22Rv1 (cell line): ENCODE data around the gene WWTR1.

Source experiments
- H3K27ac ChIP-seq: fragments of 450-650 bp; 2 replicates; pipeline ENCODE4 v1.5.1; 2017
- CTCF ChIP-seq: fragments of 450-650 bp; IDR thresholded peaks from 2 replicates; pipeline ENCODE4 v1.5.1; 2017; ENCODE audit warnings: mild to moderate bottlenecking
- ZFX ChIP-seq: fragments of 450-650 bp; IDR thresholded peaks from 2 replicates; pipeline ENCODE4 v1.6.1; 2017; ENCODE audit warnings: antibody characterized with exemption, borderline replicate concordance

Gene WWTR1

GRCh38 chr3:149566292-149566975, 91.4 kb downstream of the WWTR1 start:
- TF ChIP-seq ZFX: no peak
- no peak for TF ChIP-seq CTCF
- H3K27ac ChIP-seq: no peak overlapping the region

GRCh38 chr3:149564079-149564478, 93.7 kb downstream of the WWTR1 start:
- TF ChIP-seq ZFX (no peak), CTCF (no peak)
- H3K27ac ChIP-seq: no peak overlapping the region

- H3K27ac ChIP-seq: no peak overlapping the region
- TF ChIP-seq ZFX (no peak), CTCF (no peak)
These were observed 94.7 kb downstream of the WWTR1 start for GRCh38 chr3:149563114-149563513.

- no peak overlapping the region for H3K27ac ChIP-seq
- no peak for TF ChIP-seq CTCF
- TF ChIP-seq ZFX: no peak
These were observed 97.2 kb downstream of the WWTR1 start for GRCh38 chr3:149560617-149561016.

- no peak overlapping the region for H3K27ac ChIP-seq
These were observed 97.8 kb downstream of the WWTR1 start for GRCh38 chr3:149560001-149560400.

GRCh38 chr3:149559525-149559924, 98.3 kb downstream of the WWTR1 start:
- no peak for TF ChIP-seq CTCF
- no peak for TF ChIP-seq ZFX
- H3K27ac ChIP-seq: no peak overlapping the region

More at GRCh38 chr3:149560001-149560400, 97.8 kb downstream of the WWTR1 start:
- TF ChIP-seq CTCF (no peak), ZFX (no peak)

- no peak overlapping the region for H3K27ac ChIP-seq
- TF ChIP-seq ZFX (no peak), CTCF (no peak)
These were observed 101.9 kb downstream of the WWTR1 start for GRCh38 chr3:149555927-149556326.
